Measurements from ENCODE around the gene B3GALNT2.
A peak's percentile ranks its signal among the peaks of the same experiment; 100 is the strongest.
"Not testable (repeated sequence)": the region's sequence is repeated elsewhere in the genome, so short reads cannot be mapped to it uniquely, and the experiment has no call there.

B3GALNT2 gene

DNA sequence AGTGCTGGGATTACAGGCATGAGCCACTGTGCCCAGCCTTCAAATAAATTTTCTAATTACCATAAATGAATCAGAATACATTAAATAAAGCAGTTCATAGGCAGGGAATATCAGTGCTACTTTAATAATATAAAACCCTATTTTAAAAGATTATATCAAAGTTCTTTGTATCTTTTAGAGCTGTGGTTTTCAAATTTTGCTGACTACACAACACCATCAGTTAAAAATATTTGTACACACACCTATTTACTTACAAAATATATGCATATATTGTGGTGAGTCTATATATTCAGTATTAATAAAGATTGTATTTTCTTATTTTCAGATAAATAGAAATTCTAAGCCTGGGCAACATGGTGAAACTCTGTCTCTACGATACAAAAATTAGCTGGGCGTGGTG lies 18.7 kb downstream of the B3GALNT2 start:
- H3K4me3 ChIP-seq (ENCODE audit: low read depth, low read length), result no peak overlapping the region
- TF ChIP-seq, protein P1, sequence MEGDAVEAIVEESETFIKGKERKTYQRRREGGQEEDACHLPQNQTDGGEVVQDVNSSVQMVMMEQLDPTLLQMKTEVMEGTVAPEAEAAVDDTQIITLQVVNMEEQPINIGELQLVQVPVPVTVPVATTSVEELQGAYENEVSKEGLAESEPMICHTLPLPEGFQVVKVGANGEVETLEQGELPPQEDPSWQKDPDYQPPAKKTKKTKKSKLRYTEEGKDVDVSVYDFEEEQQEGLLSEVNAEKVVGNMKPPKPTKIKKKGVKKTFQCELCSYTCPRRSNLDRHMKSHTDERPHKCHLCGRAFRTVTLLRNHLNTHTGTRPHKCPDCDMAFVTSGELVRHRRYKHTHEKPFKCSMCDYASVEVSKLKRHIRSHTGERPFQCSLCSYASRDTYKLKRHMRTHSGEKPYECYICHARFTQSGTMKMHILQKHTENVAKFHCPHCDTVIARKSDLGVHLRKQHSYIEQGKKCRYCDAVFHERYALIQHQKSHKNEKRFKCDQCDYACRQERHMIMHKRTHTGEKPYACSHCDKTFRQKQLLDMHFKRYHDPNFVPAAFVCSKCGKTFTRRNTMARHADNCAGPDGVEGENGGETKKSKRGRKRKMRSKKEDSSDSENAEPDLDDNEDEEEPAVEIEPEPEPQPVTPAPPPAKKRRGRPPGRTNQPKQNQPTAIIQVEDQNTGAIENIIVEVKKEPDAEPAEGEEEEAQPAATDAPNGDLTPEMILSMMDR (conservative IDR thresholded peaks at IDR 0.05; ENCODE audit: low read depth, low read length), result no peak
- no peak for DNase-seq (ENCODE audit: low read depth)

DNA sequence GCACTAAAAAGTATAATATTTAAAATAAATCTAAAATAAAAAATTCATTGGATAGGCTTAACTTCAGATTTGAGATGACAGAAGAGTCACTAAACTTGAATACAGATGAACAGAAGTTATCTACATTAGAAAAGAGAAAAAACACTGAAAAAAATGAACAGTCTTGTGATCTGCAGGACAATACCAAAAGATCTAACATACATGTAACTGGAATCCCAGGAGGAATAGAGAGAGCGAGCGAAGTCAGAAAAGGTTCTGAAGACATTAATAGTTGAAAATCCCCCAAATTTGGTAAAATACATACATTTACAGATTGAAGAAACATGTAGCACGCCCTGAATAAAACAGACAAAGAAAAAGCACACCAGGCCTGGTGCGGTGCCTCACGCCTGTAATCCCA lies 21.2 kb downstream of the B3GALNT2 start:
- TF ChIP-seq, protein P1 (conservative IDR thresholded peaks at IDR 0.05; ENCODE audit: low read depth, low read length), result no peak
- H3K4me3 ChIP-seq (ENCODE audit: low read depth, low read length), result no peak overlapping the region
- no peak for DNase-seq (ENCODE audit: low read depth)

DNA sequence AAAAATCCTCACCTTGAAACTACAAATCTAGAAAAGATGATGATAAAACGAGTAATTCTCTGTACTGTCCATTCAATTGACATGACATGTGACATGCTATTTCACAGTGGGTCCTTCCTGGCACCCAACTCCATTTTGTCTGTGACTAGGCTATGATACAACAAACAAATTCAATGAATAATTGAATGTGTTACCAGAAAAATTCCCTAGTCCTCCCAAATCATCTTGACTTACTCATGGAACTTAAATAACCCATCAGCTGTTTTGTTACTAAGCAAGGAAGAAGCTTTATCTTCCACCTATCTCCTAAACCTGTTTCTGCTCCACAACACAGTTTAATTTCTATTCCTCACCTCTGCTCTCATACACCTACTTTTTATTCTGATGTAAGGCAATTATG lies 30.4 kb downstream of the B3GALNT2 start:
- DNase-seq (ENCODE audit: low read depth), result no peak
- no peak overlapping the region for H3K4me3 ChIP-seq (ENCODE audit: low read depth, low read length)
- TF ChIP-seq, protein P1 (conservative IDR thresholded peaks at IDR 0.05; ENCODE audit: low read depth, low read length), result no peak

DNA sequence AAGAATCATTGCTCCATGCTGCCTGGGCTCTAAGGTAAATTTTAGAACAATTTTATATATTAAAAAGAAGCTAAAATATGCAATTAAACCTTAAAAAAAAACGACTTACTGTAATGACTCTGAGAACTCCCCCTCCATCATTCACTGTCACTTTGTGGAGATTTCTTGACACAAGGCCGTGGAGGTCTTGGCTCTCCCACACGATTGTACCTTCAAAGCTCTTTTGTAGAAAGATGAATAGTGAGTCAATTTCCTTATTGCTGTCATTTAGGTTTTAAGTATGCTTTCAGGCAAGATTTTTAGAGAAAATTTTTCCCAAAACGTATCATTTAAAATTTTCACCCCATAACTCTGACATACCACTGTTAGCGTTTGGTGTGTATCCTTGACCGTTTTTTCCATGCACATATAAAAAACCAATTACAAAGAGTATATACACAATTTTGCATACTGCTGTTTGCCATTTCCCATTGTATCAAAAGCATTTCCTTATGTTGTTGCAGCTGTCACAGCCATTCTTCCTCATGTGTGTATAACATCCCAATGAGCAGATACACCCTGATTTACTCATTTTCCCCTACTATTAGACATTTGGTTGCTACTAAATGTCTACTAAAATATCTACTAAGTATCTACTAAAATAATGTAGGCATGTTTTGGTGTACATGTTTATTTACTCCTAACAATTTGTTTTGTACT lies 33.4 kb downstream of the B3GALNT2 start:
- H3K4me3 ChIP-seq (ENCODE audit: low read depth, low read length), result no peak overlapping the region
- DNase-seq (ENCODE audit: low read depth), result no peak
- TF ChIP-seq, protein P1 (conservative IDR thresholded peaks at IDR 0.05; ENCODE audit: low read depth, low read length), result no peak

DNA sequence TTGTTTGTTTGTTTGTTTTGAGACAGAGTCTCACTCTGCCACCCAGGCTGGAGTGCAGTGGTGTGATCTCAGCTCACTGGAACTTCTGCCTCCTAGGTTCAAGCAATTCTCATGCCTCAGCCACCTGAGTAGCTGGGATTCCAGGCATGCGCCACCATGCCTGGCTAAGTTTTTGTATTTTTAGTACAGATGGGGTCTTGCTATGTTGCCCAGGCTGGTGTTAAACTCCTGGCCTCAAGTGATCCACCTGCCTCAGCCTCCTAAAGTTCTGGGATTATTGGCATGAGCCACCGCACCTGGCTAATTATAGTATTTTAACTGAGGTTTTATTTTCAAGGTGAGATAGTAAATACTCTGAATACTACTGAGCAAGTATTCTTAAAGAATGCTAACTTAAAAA lies 34.4 kb downstream of the B3GALNT2 start:
- H3K4me3 ChIP-seq (ENCODE audit: low read depth, low read length), result not testable (repeated sequence)

DNA sequence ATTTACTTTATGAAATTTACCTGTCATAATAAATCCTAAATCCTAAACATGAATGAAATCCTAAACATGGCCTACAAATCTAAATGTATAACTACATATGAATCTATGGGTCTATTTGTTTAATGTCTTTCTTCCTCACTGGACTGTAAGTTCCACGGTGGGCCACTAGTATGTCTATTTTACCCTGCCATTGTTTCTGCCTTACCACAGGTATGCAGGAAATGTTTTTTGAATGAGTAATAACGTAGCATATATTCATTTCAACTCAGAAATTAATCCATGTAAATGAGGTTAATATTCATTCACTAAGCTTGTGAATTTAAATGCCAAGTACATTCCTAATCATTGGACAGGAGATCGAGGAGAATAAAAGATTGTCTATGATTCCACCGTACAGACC lies 35.3 kb downstream of the B3GALNT2 start:
- TF ChIP-seq, protein P1 (conservative IDR thresholded peaks at IDR 0.05; ENCODE audit: low read depth, low read length), result peak; percentile 29
- DNase-seq (ENCODE audit: low read depth), result peak; percentile 75
- no peak overlapping the region for H3K4me3 ChIP-seq (ENCODE audit: low read depth, low read length)

More for the DNA sequence above, 34.4 kb downstream of the B3GALNT2 start:
- not testable (repeated sequence) for DNase-seq (ENCODE audit: low read depth)

DNA sequence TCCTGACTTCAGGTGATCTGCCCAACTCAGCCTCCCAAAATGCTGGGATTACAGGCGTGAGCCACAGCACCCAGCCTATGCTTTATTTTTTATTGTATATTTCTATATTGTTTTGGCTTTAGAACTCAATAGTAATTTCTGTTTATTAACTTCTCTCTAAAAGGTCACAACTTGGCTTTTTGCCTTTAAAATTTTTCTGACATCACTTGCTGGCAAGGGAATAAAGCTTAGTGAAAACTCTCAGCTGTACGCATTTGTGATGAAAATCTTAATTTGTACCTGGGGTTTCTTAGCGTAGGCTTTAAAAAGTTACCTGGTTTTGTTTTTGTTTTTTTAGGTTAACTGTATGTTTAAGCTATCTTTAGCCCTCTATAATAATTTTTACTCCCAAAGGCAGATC lies 36.2 kb downstream of the B3GALNT2 start:
- peak; percentile 54 for DNase-seq (ENCODE audit: low read depth)
- TF ChIP-seq, protein P1 (conservative IDR thresholded peaks at IDR 0.05; ENCODE audit: low read depth, low read length), result no peak
- H3K4me3 ChIP-seq (ENCODE audit: low read depth, low read length), result no peak overlapping the region
